WERI-Rb-1 (cell line): ENCODE measurements around the gene BIRC7.

ENCODE experiments used
- DNase-seq: peaks from one replicate; pipeline ENCODE4 v3.0.0-alpha.2; 2020
- H3K27ac ChIP-seq: fragments of 250-450 bp; sonication (Bioruptor Pico); 2 replicates; pipeline ENCODE4 v1.5.1; 2020; ENCODE audit warnings: mild to moderate bottlenecking, moderate library complexity
- H3K27me3 ChIP-seq: fragments of 250-450 bp; sonication (Bioruptor Pico); 2 replicates; pipeline ENCODE4 v1.5.1; 2021; ENCODE audit warnings: mild to moderate bottlenecking, low read depth, moderate library complexity; ENCODE audit not compliant: insufficient read depth, severe bottlenecking
- H3K36me3 ChIP-seq: fragments of 250-450 bp; sonication (Bioruptor Pico); 2 replicates; pipeline ENCODE4 v1.5.1; 2020; ENCODE audit warnings: mild to moderate bottlenecking, moderate library complexity
- H3K4me3 ChIP-seq: 2 replicates; pipeline ENCODE4 v1.5.1; 2011; ENCODE audit warnings: low read depth, mild to moderate bottlenecking, control low read depth, low read length
- H3K9me3 ChIP-seq: fragments of 250-450 bp; sonication (Bioruptor Pico); 2 replicates; pipeline ENCODE4 v1.5.1; 2021; ENCODE audit warnings: mild to moderate bottlenecking, moderate library complexity; ENCODE audit not compliant: severe bottlenecking
- TF ChIP-seq, protein P1 (sequence below): IDR thresholded peaks from 2 replicates; pipeline ENCODE4 v1.5.1; 2011; ENCODE audit warnings: low read depth, mild to moderate bottlenecking, control low read depth, inconsistent platforms, low read length

Gene BIRC7

DNA sequence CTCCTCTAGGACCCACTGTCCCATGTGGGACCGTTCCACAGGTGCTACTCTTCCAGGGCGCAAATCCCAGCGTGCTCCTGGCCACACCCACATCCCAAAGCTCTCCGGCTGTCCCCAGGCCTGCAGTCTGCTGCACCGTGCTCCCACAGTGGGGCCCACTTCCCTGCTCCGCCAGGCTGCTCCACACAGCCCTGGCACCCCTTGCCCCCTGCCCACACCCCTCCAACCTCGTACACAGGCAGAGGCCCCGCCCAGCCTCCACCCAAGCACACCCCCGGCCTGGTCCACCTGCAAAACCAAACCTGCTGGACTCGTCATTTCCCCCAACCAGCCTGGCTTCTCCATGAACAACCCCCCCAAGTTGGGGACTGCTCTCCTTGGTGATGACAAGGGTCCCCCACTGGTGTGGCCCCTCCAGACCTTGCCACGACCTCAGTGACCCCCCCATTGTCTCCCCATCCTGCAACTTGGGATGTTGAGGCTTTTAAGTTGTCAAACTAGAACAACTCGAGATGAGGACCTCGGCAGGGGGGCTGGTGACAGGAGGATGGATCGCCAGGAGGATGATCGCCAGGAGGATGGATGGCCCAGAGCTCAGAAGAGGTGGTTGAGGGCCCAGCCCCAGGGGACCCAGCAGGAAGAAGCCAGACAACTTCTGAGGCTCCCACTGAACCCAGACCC lies 46.9 kb upstream of the BIRC7 start:
- Histone ChIP-seq H3K27me3 (no peaks in the 10 kb centered on the region), H3K4me3 (no peak overlapping the region), H3K9me3 (no peaks in the 10 kb centered on the region), H3K27ac (no peak overlapping the region), H3K36me3 (no peaks in the 10 kb centered on the region)
- TF ChIP-seq, protein P1, sequence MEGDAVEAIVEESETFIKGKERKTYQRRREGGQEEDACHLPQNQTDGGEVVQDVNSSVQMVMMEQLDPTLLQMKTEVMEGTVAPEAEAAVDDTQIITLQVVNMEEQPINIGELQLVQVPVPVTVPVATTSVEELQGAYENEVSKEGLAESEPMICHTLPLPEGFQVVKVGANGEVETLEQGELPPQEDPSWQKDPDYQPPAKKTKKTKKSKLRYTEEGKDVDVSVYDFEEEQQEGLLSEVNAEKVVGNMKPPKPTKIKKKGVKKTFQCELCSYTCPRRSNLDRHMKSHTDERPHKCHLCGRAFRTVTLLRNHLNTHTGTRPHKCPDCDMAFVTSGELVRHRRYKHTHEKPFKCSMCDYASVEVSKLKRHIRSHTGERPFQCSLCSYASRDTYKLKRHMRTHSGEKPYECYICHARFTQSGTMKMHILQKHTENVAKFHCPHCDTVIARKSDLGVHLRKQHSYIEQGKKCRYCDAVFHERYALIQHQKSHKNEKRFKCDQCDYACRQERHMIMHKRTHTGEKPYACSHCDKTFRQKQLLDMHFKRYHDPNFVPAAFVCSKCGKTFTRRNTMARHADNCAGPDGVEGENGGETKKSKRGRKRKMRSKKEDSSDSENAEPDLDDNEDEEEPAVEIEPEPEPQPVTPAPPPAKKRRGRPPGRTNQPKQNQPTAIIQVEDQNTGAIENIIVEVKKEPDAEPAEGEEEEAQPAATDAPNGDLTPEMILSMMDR: no peak
- no peak for DNase-seq

- Histone ChIP-seq H3K4me3 (no peak overlapping the region), H3K36me3 (no peaks in the 10 kb centered on the region; the same call in 1 of the 2 replicates), H3K27ac (no peak overlapping the region), H3K9me3 (no peaks in the 10 kb centered on the region), H3K27me3 (no peaks in the 10 kb centered on the region)
- no peak for DNase-seq
- TF ChIP-seq, protein P1: no peak
These were observed 46.4 kb upstream of the BIRC7 start for GRCh38 chr20:63189322-63189642.

DNA sequence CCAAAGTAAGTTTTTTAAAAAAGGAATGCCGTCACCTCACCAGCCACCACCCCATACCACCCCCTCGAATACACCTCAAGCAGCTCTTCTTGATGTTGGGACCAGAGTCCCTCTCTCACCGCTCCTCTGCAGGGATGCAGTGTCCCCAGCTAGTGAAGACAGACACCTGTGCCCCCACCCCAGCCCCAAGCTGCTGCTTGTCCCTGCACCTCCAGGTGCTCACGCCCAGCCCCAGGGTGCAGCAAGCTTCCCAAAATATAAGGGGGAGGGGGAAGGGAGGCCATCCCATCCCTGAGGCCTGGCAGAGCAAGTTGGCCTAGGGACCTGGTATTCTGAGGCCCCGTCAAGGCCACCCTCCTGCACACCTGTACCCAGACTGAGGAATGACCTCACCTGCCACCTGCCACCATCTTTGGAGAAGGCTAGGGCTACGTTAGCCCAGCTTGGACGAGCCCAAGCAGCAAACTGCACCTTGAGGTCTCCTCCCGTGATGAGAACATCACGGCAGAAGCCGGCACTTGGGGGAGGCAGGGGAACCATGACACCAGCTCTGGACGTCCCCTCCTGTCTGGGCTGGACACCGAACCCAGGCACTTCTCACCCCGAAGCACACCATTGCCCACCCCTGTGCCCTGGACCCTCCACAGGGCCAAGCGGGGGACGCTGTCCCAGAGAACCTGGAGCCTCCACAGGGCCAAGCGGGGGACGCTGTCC lies 45.7 kb upstream of the BIRC7 start:
- H3K36me3 ChIP-seq: peaks cover 3% of the 10 kb centered on the region
- TF ChIP-seq, protein P1: no peak

DNA sequence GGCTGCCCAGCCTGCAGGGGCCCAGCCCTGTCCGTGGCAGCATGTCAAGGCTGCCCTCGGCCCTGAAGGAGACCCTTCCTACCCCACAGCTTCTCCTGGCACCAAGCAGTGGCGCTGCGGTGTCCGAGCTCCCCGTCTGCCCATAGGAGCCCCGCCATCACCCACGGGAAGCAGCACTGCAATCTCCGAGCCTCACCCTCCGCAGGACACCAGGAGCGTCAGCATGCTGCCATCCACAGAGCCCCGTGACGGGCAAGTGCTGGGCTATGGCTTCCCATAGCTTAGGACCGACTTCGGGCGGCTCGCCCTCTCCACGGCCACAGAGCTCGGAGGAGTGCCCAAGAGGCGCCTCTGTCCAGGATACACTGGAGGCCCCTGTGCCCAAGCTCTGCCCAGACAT lies 44.9 kb upstream of the BIRC7 start:
- Histone ChIP-seq H3K27ac (no peak overlapping the region), H3K36me3 (peaks cover 12% of the 10 kb centered on the region), H3K9me3 (no peaks in the 10 kb centered on the region), H3K27me3 (no peaks in the 10 kb centered on the region), H3K4me3 (no peak overlapping the region)
- TF ChIP-seq, protein P1: no peak
- no peak for DNase-seq

More for the DNA sequence above, 45.7 kb upstream of the BIRC7 start:
- Histone ChIP-seq H3K27ac (no peak overlapping the region), H3K27me3 (no peaks in the 10 kb centered on the region), H3K4me3 (no peak overlapping the region), H3K9me3 (no peaks in the 10 kb centered on the region)
- no peak for DNase-seq

- H3K27ac ChIP-seq: no peak overlapping the region
These were observed 44.3 kb upstream of the BIRC7 start for GRCh38 chr20:63191400-63191799.

More at GRCh38 chr20:63191400-63191799, 44.3 kb upstream of the BIRC7 start:
- H3K27me3 ChIP-seq: no peaks in the 10 kb centered on the region
- no peak overlapping the region for H3K4me3 ChIP-seq
- peaks cover 16% of the 10 kb centered on the region for H3K36me3 ChIP-seq
- H3K9me3 ChIP-seq: no peaks in the 10 kb centered on the region
- TF ChIP-seq, protein P1: no peak
- no peak for DNase-seq
